D721Med (cell line): Measurements from ENCODE around the gene PDZD4.

Experiments
- DNase-seq: peaks from one replicate; pipeline ENCODE4 v3.0.0; 2011; ENCODE audit warnings: low spot score; ENCODE audit not compliant: insufficient read length
- FAIRE-seq: peaks from 2 replicates; lab custom pipeline; 2011; peaks lifted over from hg19 to GRCh38; lab: Jason Lieb, UNC
- CTCF ChIP-seq: IDR thresholded peaks from 2 replicates; pipeline ENCODE4 v1.5.1; 2012; ENCODE audit warnings: mild to moderate bottlenecking, control low read depth; ENCODE audit not compliant: insufficient read depth; ENCODE audit errors: missing control alignments

Gene PDZD4

DNA sequence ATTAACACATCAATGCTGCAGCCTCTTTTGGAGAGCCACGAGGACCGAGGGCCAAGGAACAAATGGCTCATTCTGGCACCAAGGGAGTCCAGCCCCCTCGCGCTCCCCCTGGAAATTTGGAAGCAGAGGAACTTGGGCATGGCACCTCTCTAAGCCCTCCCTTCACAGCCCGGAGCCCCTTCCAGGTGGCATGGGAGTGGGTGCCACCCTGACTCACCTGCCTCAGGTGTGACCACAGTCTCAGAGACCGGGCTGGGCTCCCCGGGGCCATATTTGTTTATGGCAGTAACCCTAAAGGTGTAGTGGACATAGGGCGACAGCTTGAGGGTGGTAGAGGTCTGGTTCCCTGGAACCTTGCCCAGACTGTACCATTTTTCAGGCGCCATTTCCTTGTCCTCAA is 36.8 kb upstream of the PDZD4 start:
- TF ChIP-seq CTCF: no peak
- DNase-seq (no peak), FAIRE-seq (no peak)

- DNase-seq: no peak
- no peak for FAIRE-seq
- TF ChIP-seq CTCF: no peak
Measured at GRCh38 chrX:153866302-153867019, 36.1 kb upstream of the PDZD4 start.

GRCh38 chrX:153865685-153866084 is 35.3 kb upstream of the PDZD4 start:
- FAIRE-seq: no peak
- no peak for TF ChIP-seq CTCF
- DNase-seq: no peak

GRCh38 chrX:153865321-153865580 is 34.9 kb upstream of the PDZD4 start:
- TF ChIP-seq CTCF: no peak
- FAIRE-seq: no peak
- no peak for DNase-seq

GRCh38 chrX:153864561-153865320 is 34.4 kb upstream of the PDZD4 start:
- DNase-seq: no peak
- no peak for TF ChIP-seq CTCF
- FAIRE-seq: no peak

DNA sequence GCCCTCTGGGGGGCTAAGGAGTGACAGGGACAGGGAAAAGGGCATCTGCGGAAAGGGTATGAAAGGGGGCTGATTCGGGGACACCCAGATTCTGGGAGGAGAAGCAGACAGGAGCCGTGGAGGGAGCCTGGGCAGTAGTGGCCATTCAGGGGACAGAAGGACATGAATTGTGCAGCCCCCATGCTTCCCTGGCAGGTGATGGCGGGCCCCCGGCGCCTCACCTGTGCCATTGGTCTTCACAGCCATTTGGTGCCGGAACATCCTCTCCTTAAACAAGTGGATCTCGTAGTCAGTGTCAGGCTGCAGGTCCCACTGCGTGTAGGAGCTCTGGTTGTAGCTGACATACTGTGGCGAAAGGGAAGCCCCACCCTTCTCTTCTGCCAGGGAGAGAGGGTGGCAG is 33.8 kb upstream of the PDZD4 start:
- DNase-seq (no peak), FAIRE-seq (no peak)
- TF ChIP-seq CTCF: no peak

GRCh38 chrX:153863251-153863991 is 33.1 kb upstream of the PDZD4 start:
- FAIRE-seq (no peak), DNase-seq (no peak)
- no peak for TF ChIP-seq CTCF
